SH-SY5Y (cell line): ENCODE results near the gene CSF1.

Experiments used
- GATA2 ChIP-seq: IDR thresholded peaks from 2 replicates; pipeline ENCODE4 v1.6.1; 2011; ENCODE audit warnings: mild to moderate bottlenecking, low read depth, low read length
- GATA3 ChIP-seq: IDR thresholded peaks from 2 replicates; pipeline ENCODE4 v1.6.1; 2011; ENCODE audit warnings: low read depth, mild to moderate bottlenecking, low read length, moderate library complexity

- no peak for TF ChIP-seq GATA3
- no peak for TF ChIP-seq GATA2
Measured at GRCh38 chr1:109917768-109918606, 7.3 kb downstream of the CSF1 start.
